Renal cortical epithelial cell (primary cell): ENCODE measurements around the gene SMAD3. TPM values are rescaled to one million over a fixed set of nuclear protein-coding genes. Genes with fewer than 3 reads are reported as not detected.
"Not testable (repeated sequence)": the region's sequence is repeated elsewhere in the genome, so short reads cannot be mapped to it uniquely, and the experiment has no call there.

Experiments used
- DNase-seq: peaks from one replicate; pipeline ENCODE4 v3.0.0-alpha.2; 2011; ENCODE audit warnings: low read depth
- total RNA-seq: library from RNA; depleted of rRNA; stranded (reverse); fragments of >200 nt; gene quantifications from 2 replicates; pipeline ENCODE4 v1.2.3, GENCODE V29; 2014

SMAD3 gene
- total RNA-seq, 1 donor from 2014 or later: 31.4 TPM

GRCh38 chr15:67063689-67064606 is 1.5 kb upstream of the SMAD3 start:
- peak; percentile 86 for DNase-seq

GRCh38 chr15:67064607-67065530 is 533 bp upstream of the SMAD3 start:
- no peak for DNase-seq

- DNase-seq: no peak
Observed at GRCh38 chr15:67066041-67066958, 898 bp downstream of the SMAD3 start.

DNA sequence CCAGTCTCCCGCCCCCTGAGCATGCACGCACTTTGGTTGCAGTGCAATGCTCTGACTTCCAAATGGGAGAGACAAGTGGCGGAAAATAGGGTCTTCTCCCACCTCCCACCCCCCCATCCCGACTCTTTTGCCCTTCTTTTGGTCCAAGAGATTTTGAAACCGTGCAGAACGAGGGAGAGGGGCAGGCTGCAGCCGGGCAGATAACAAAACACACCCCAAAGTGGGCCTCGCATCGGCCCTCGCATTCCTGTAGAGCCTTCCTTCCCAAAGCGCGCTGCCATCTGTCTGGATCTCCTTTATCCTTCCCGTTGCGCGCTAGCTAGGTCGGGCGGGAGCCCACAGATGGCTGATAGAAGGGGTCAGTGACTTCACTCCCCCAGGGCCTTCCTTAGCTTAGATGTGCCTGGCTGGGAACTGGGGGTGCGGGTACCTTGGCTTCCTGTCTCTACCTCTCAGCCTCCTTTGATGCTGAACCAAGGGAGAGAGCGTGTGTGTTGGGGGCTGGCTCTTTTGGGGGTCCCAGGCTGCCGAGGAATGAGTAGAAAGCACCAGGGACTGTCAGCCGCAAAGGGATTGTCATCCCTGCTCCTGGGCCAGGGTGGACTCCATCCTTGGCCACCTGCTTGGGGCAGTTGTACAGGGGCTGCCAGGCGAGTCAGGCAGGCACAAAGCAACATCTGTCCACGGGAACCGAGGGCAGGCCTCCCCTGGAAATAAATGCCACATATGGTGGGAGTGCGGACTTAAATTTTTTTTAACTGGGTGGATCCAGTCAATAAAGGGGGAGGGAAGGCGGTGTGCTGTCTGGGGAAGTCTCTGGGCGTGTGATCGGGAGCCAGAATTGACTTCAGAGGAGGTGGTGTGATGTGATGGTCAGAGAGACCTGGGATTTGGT is 1.8 kb downstream of the SMAD3 start:
- DNase-seq: no peak

- no peak for DNase-seq
Observed at GRCh38 chr15:67067930-67068551, 2.6 kb downstream of the SMAD3 start.

- DNase-seq: peak; percentile 83
Observed at GRCh38 chr15:67068710-67069400, 3.5 kb downstream of the SMAD3 start.

GRCh38 chr15:67070150-67070549 is 4.7 kb downstream of the SMAD3 start:
- no peak for DNase-seq

- peak; percentile 72 for DNase-seq
Observed at GRCh38 chr15:67070892-67071664, 5.7 kb downstream of the SMAD3 start.

- no peak for DNase-seq
Observed at GRCh38 chr15:67072442-67072841, 7.0 kb downstream of the SMAD3 start.

DNA sequence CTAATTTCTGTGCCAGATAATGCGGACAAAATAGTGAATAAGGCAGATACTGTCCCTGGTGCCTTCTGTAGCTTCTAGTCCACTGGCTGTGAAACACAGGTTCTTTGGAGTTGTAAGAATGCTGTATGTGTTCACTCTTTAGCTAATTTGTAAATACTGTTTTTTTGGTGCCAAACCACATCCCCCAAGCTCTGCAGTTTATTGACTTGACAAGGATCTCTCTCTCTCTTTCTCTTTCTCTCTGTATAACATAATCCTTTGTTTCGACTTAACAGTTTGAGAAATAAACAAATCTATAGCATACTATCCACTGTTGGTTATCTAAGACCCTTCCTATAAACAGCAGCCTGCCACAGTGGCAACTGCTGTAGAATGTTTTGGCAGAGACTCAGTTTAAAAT is 7.6 kb downstream of the SMAD3 start:
- DNase-seq: no peak

- DNase-seq: no peak
Observed at GRCh38 chr15:67074886-67075229, 9.5 kb downstream of the SMAD3 start.

GRCh38 chr15:67075555-67076135 is 10.2 kb downstream of the SMAD3 start:
- not testable (repeated sequence) for DNase-seq

DNA sequence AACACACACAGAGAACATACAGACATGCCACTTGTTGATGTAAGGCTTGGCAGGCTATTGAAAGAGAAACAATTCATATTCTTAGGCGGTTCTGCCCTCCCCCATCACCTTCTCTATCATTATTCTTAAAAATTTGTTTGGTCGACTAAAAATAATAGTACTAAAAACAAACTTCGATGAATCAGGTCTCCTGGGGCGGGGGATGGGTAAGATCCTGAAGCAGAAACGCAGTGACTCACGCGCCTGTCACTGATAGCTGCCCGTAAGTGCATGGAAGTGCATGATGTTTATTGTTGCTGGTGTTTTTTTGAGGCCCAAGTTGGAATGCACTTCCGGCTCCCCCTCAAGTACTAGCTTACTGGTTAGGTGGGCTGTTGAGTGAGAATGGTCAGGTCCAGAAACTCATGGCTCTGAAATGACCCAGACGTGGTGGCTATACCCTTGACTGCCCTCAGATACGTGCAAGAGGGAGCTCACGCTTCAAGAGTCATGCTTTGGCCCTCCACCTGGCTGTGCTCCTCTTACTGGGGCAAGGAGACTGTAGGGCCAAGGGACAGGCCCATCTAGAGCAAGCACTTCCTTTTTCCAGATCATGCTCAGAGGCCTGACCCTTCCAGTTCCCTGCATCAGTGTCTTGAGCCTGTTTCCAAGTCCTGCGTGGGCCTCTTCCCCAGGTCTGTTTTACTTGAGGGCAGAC is 10.9 kb downstream of the SMAD3 start:
- DNase-seq: peak; percentile 89

- no peak for DNase-seq
Observed at GRCh38 chr15:67077641-67078215, 12.3 kb downstream of the SMAD3 start.

DNA sequence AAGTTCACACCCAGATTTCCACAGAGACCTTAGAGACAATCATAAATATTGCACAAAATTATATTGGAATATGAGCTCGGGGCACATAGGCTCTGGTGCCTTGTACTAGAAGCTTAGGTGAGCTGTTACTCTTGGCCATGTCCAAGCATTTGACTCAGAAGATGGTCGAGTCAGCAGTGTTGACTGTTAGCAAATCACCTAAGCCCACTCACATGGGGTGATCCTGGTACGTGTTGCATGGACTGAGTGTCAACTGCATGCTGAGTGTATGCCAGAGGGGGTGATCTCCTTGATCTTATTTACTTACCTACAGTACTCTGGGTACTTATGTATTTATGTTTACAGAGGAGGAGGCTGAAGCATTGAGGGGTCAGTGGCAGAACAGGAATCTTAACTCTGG is 14.0 kb downstream of the SMAD3 start:
- DNase-seq: peak; percentile 61

DNA sequence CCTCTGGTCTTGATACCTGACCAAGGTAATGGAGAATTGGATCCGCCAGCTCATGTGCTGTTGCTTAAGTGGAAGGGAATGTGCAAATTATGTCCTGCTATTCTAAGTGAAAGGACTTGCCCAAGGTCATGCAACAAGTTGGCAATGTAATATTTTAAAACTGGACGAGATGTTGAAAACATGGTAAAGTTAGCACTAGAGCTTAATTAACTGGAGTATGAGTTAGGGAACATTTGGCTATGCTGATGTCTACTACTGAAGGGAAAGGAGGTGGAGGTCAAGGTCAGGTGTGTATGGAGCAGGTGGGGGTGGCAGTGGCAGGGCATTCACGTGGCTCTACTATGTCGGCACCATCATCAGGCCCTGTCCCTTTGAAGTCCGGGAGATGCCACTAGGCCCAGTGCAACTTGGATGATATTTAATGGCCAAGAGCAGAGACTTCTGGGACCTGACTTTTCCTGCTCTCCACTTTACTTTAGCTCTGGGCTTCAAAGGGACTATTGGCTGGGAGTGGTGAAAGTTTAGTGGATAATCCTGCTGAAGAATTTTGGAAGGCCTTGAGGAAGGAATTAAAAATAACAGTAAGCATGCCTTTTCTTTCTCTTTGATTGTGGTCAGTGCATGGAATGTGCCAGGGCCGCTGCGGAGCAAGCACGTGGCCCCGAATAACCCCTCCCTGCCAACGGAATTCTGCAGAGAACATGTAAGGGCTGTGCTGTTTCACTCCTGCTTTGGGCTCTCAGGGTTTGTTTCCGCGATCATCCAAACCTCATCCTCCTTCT is 14.9 kb downstream of the SMAD3 start:
- peak; percentile 86 for DNase-seq
